Smooth muscle cell (in vitro differentiated cells): ENCODE data around the gene TTC23. TPM values are rescaled to one million over a fixed set of nuclear protein-coding genes. Genes with fewer than 3 reads are reported as not detected.

Experiments used
- DNase-seq: peaks from one replicate; lab custom pipeline; 2025; ENCODE audit not compliant: unreplicated experiment; lab: John Stamatoyannopoulos, UW
- H2AFZ ChIP-seq: fragments of 200-600 bp; sonication (generic); 2 replicates; pipeline ENCODE4 v1.6.0; 2016; ENCODE audit warnings: antibody characterized with exemption, low read depth, mild to moderate bottlenecking
- H3F3A ChIP-seq: fragments of 200-600 bp; sonication (generic); 2 replicates; pipeline ENCODE4 v1.6.0; 2017; ENCODE audit warnings: antibody characterized with exemption, low read depth
- H3K27ac ChIP-seq: fragments of 200-600 bp; sonication (generic); 2 replicates; pipeline ENCODE4 v1.5.1; 2016; ENCODE audit warnings: low read depth, mild to moderate bottlenecking
- H3K27me3 ChIP-seq: fragments of 200-600 bp; sonication (generic); 2 replicates; pipeline ENCODE4 v1.6.1; 2016; ENCODE audit warnings: low read depth, mild to moderate bottlenecking
- H3K36me3 ChIP-seq: fragments of 200-600 bp; sonication (generic); 2 replicates; pipeline ENCODE4 v1.5.1; 2016; ENCODE audit warnings: low read depth
- H3K4me1 ChIP-seq: fragments of 200-600 bp; sonication (generic); 2 replicates; pipeline ENCODE4 v1.5.1; 2016; ENCODE audit warnings: low read depth
- H3K4me2 ChIP-seq: fragments of 200-600 bp; sonication (generic); 2 replicates; pipeline ENCODE4 v1.6.0; 2016; ENCODE audit warnings: mild to moderate bottlenecking
- H3K4me3 ChIP-seq: fragments of 200-600 bp; sonication (generic); 2 replicates; pipeline ENCODE4 v1.5.1; 2016; ENCODE audit warnings: mild to moderate bottlenecking
- H3K79me2 ChIP-seq: fragments of 200-600 bp; sonication (generic); 2 replicates; pipeline ENCODE4 v1.6.0; 2016; ENCODE audit warnings: low read depth, mild to moderate bottlenecking
- H3K9ac ChIP-seq: fragments of 200-600 bp; sonication (generic); 2 replicates; pipeline ENCODE4 v1.6.0; 2016; ENCODE audit warnings: low read depth
- H3K9me3 ChIP-seq: fragments of 200-600 bp; sonication (generic); replicated peaks from 2 replicates; pipeline ENCODE4 v1.5.1; 2016; ENCODE audit warnings: low read depth
- H4K20me1 ChIP-seq: fragments of 200-600 bp; sonication (generic); 2 replicates; pipeline ENCODE4 v1.6.0; 2016; ENCODE audit warnings: low read depth
- CTCF ChIP-seq: fragments of 200-600 bp; sonication (generic); IDR thresholded peaks from 2 replicates; pipeline ENCODE4 v1.5.1; 2017; ENCODE audit warnings: borderline replicate concordance, mild to moderate bottlenecking, antibody characterized with exemption; ENCODE audit not compliant: insufficient read depth, poor library complexity, severe bottlenecking
- WGBS: methylation state at CpG from one replicate; pipeline ENCODE4 v1.1.7; 2016; ENCODE audit warnings: low lambda C conversion rate; 5-methylcytosine and 5-hydroxymethylcytosine counted together
- polyA plus RNA-seq: library from polyadenylated mRNA; unstranded; fragments of >200 nt; fragmentation: Nextera tagmentation; extraction: Ambion mirVana; gene quantifications from 2 replicates; pipeline ENCODE4 v1.2.1, GENCODE V29; 2016
- total RNA-seq: library from RNA; depleted of rRNA; stranded (reverse); fragments of >200 nt; gene quantifications from 2 replicates; pipeline ENCODE4 v1.2.3, GENCODE V29; 2014

TTC23 gene
- total and polyA plus RNA-seq, 2 experiments from 2014 or later = 25.0 to 45.4 TPM

- Histone ChIP-seq H3F3A (no peaks in the 10 kb centered on the region), H3K4me3 (no peak overlapping the region), H3K27me3 (no peaks in the 10 kb centered on the region), H3K4me2 (no peak overlapping the region), H3K27ac (no peak overlapping the region), H2AFZ (no peak overlapping the region), H3K4me1 (no peaks in the 10 kb centered on the region), H3K36me3 (no peaks in the 10 kb centered on the region), H3K79me2 (no peaks in the 10 kb centered on the region), H3K9me3 (no peaks in the 10 kb centered on the region), H4K20me1 (no peaks in the 10 kb centered on the region), H3K9ac (no peak overlapping the region)
- WGBS = 94% methylated on average over 13 of the region's 13 CpGs
- DNase-seq = no peak
- no peak for TF ChIP-seq CTCF
These were observed 112.3 kb downstream of the TTC23 start for GRCh38 chr15:99137111-99137546.

- Histone ChIP-seq H3K9ac (no peak overlapping the region), H3K79me2 (no peaks in the 10 kb centered on the region), H3K4me1 (no peaks in the 10 kb centered on the region), H3K27me3 (no peaks in the 10 kb centered on the region), H3K4me3 (no peak overlapping the region), H2AFZ (no peak overlapping the region), H3K4me2 (no peak overlapping the region), H3K9me3 (no peaks in the 10 kb centered on the region), H3K27ac (no peak overlapping the region), H3K36me3 (no peaks in the 10 kb centered on the region), H4K20me1 (no peaks in the 10 kb centered on the region), H3F3A (no peaks in the 10 kb centered on the region)
- DNase-seq = no peak
- no peak for TF ChIP-seq CTCF
- WGBS = 83% methylated on average over 4 of the region's 4 CpGs
These were observed 114.2 kb downstream of the TTC23 start for GRCh38 chr15:99135194-99135593.

GRCh38 chr15:99134317-99134821, 115.0 kb downstream of the TTC23 start:
- no peak for TF ChIP-seq CTCF
- Histone ChIP-seq H3K9ac (no peak overlapping the region), H3K4me3 (no peak overlapping the region), H3K4me1 (no peaks in the 10 kb centered on the region), H3K4me2 (no peak overlapping the region), H3K9me3 (no peaks in the 10 kb centered on the region), H3F3A (no peaks in the 10 kb centered on the region), H3K79me2 (no peaks in the 10 kb centered on the region), H3K36me3 (no peaks in the 10 kb centered on the region), H3K27ac (no peak overlapping the region), H2AFZ (no peak overlapping the region), H4K20me1 (no peaks in the 10 kb centered on the region), H3K27me3 (no peaks in the 10 kb centered on the region)
- WGBS = 92% methylated on average over 11 of the region's 11 CpGs
- no peak for DNase-seq

GRCh38 chr15:99132634-99133287, 116.6 kb downstream of the TTC23 start:
- no peak for DNase-seq
- no peaks in the 10 kb centered on the region for H3K36me3 ChIP-seq
- H4K20me1 ChIP-seq = no peaks in the 10 kb centered on the region
- no peaks in the 10 kb centered on the region for H3F3A ChIP-seq
- no peak overlapping the region for H3K4me2 ChIP-seq
- no peak overlapping the region for H3K27ac ChIP-seq
- H3K4me1 ChIP-seq = no peaks in the 10 kb centered on the region
- H3K79me2 ChIP-seq = no peaks in the 10 kb centered on the region
- 93% methylated on average over 18 of the region's 18 CpGs for WGBS
- no peaks in the 10 kb centered on the region for H3K9me3 ChIP-seq
- H3K9ac ChIP-seq = no peak overlapping the region
- no peak overlapping the region for H2AFZ ChIP-seq
- TF ChIP-seq CTCF = no peak
- H3K27me3 ChIP-seq = no peaks in the 10 kb centered on the region
- no peak overlapping the region for H3K4me3 ChIP-seq
